ENCODE measurements around the gene ARHGAP42. TPM values are rescaled to one million over a fixed set of nuclear protein-coding genes. Genes with fewer than 3 reads are reported as not detected.
"Not testable (repeated sequence)": the region's sequence is repeated elsewhere in the genome, so short reads cannot be mapped to it uniquely, and the experiment has no call there.

Gene ARHGAP42
- total and polyA plus RNA-seq, 4 donors: 15.6 to 37.7 (median 30.5) TPM

- H3K4me1 ChIP-seq (ENCODE audit: control insufficient read depth, insufficient read depth, low read length); H3K9me3 ChIP-seq (ENCODE audit: control insufficient read depth, insufficient read depth, low read length); H3K27me3 ChIP-seq (ENCODE audit: control insufficient read depth, insufficient read depth, low read length); H3K36me3 ChIP-seq (ENCODE audit: control insufficient read depth, insufficient read depth, low read length); DNase-seq (ENCODE audit: low read depth in 4 of 6, low spot score in 6 of 6); H3K27ac ChIP-seq (ENCODE audit: low read depth, low read length); H3K4me3 ChIP-seq (ENCODE audit: low read depth, low read length): not testable (repeated sequence)
- WGBS (ENCODE audit: insufficient coverage): 92% methylated on average over 6 of the region's 7 CpGs
Measured at GRCh38 chr11:100750566-100750891, 63.4 kb downstream of the ARHGAP42 start.

GRCh38 chr11:100752371-100753171 is 65.5 kb downstream of the ARHGAP42 start:
- Histone ChIP-seq H3K4me1 (ENCODE audit: control insufficient read depth, insufficient read depth, low read length) (peaks cover 9% of the 10 kb centered on the region), H3K27ac (ENCODE audit: low read depth, low read length) (no peak overlapping the region), H3K36me3 (ENCODE audit: control insufficient read depth, insufficient read depth, low read length) (no peaks in the 10 kb centered on the region), H3K27me3 (ENCODE audit: control insufficient read depth, insufficient read depth, low read length) (no peaks in the 10 kb centered on the region), H3K9me3 (ENCODE audit: control insufficient read depth, insufficient read depth, low read length) (peaks cover 5% of the 10 kb centered on the region), H3K4me3 (ENCODE audit: low read depth, low read length) (no peak overlapping the region)
- WGBS (ENCODE audit: insufficient coverage): 91% methylated on average over 3 of the region's 5 CpGs
- DNase-seq (ENCODE audit: low read depth in 4 of 6, low spot score in 6 of 6): no peak

GRCh38 chr11:100753172-100753543 is 66.1 kb downstream of the ARHGAP42 start:
- no peak overlapping the region for H3K4me3 ChIP-seq (ENCODE audit: low read depth, low read length)
- DNase-seq (ENCODE audit: low read depth in 4 of 6, low spot score in 6 of 6): peak in 1 of 6 donors; percentile 22
- peaks cover 9% of the 10 kb centered on the region for H3K4me1 ChIP-seq (ENCODE audit: control insufficient read depth, insufficient read depth, low read length)
- H3K36me3 ChIP-seq (ENCODE audit: control insufficient read depth, insufficient read depth, low read length): no peaks in the 10 kb centered on the region
- 54% methylated on average over 4 of the region's 4 CpGs for WGBS (ENCODE audit: insufficient coverage)
- no peak overlapping the region for H3K27ac ChIP-seq (ENCODE audit: low read depth, low read length)
- H3K9me3 ChIP-seq (ENCODE audit: control insufficient read depth, insufficient read depth, low read length): peaks cover 5% of the 10 kb centered on the region
- no peaks in the 10 kb centered on the region for H3K27me3 ChIP-seq (ENCODE audit: control insufficient read depth, insufficient read depth, low read length)

- no peaks in the 10 kb centered on the region for H3K36me3 ChIP-seq (ENCODE audit: control insufficient read depth, insufficient read depth, low read length)
- peak in 2 of 6 donors; percentile 19 to 62 for DNase-seq (ENCODE audit: low read depth in 4 of 6, low spot score in 6 of 6)
- H3K27ac ChIP-seq (ENCODE audit: low read depth, low read length): peak overlapping the region; percentile 47
- no CpG with 5 or more reads among the region's 4 CpGs for WGBS (ENCODE audit: insufficient coverage)
- peaks cover 9% of the 10 kb centered on the region for H3K4me1 ChIP-seq (ENCODE audit: control insufficient read depth, insufficient read depth, low read length)
- no peaks in the 10 kb centered on the region for H3K27me3 ChIP-seq (ENCODE audit: control insufficient read depth, insufficient read depth, low read length)
- peaks cover 5% of the 10 kb centered on the region for H3K9me3 ChIP-seq (ENCODE audit: control insufficient read depth, insufficient read depth, low read length)
- H3K4me3 ChIP-seq (ENCODE audit: low read depth, low read length): no peak overlapping the region
Measured at GRCh38 chr11:100753571-100753970, 66.5 kb downstream of the ARHGAP42 start.

GRCh38 chr11:100756559-100756958 is 69.5 kb downstream of the ARHGAP42 start:
- Histone ChIP-seq H3K27me3 (ENCODE audit: control insufficient read depth, insufficient read depth, low read length) (no peaks in the 10 kb centered on the region), H3K9me3 (ENCODE audit: control insufficient read depth, insufficient read depth, low read length) (no peaks in the 10 kb centered on the region), H3K4me1 (ENCODE audit: control insufficient read depth, insufficient read depth, low read length) (peaks cover 9% of the 10 kb centered on the region), H3K27ac (ENCODE audit: low read depth, low read length) (no peak overlapping the region), H3K36me3 (ENCODE audit: control insufficient read depth, insufficient read depth, low read length) (no peaks in the 10 kb centered on the region), H3K4me3 (ENCODE audit: low read depth, low read length) (no peak overlapping the region)
- WGBS (ENCODE audit: insufficient coverage): 100% methylated on average over 1 of the region's 2 CpGs
- peak in 1 of 6 donors; percentile 48 for DNase-seq (ENCODE audit: low read depth in 4 of 6, low spot score in 6 of 6)

GRCh38 chr11:100757646-100758045 is 70.6 kb downstream of the ARHGAP42 start:
- no CpG with 5 or more reads among the region's 1 CpG for whole genome bisulfite sequencing (ENCODE audit: insufficient coverage)
- H3K36me3 ChIP-seq (ENCODE audit: control insufficient read depth, insufficient read depth, low read length): no peaks in the 10 kb centered on the region
- H3K27ac ChIP-seq (ENCODE audit: low read depth, low read length): peak overlapping the region; percentile 40
- no peaks in the 10 kb centered on the region for H3K27me3 ChIP-seq (ENCODE audit: control insufficient read depth, insufficient read depth, low read length)
- no peaks in the 10 kb centered on the region for H3K9me3 ChIP-seq (ENCODE audit: control insufficient read depth, insufficient read depth, low read length)
- peaks cover 9% of the 10 kb centered on the region for H3K4me1 ChIP-seq (ENCODE audit: control insufficient read depth, insufficient read depth, low read length)
- H3K4me3 ChIP-seq (ENCODE audit: low read depth, low read length): no peak overlapping the region
- peak in 5 of 6 donors; percentile 13 to 78 (median 30) for DNase-seq (ENCODE audit: low read depth in 4 of 6, low spot score in 6 of 6)

- DNase-seq (ENCODE audit: low read depth in 4 of 6, low spot score in 6 of 6): no peak
- no CpG with 5 or more reads among the region's 2 CpGs for WGBS (ENCODE audit: insufficient coverage)
- Histone ChIP-seq H3K36me3 (ENCODE audit: control insufficient read depth, insufficient read depth, low read length) (no peaks in the 10 kb centered on the region), H3K4me3 (ENCODE audit: low read depth, low read length) (no peak overlapping the region), H3K27me3 (ENCODE audit: control insufficient read depth, insufficient read depth, low read length) (no peaks in the 10 kb centered on the region), H3K27ac (ENCODE audit: low read depth, low read length) (no peak overlapping the region), H3K9me3 (ENCODE audit: control insufficient read depth, insufficient read depth, low read length) (no peaks in the 10 kb centered on the region), H3K4me1 (ENCODE audit: control insufficient read depth, insufficient read depth, low read length) (no peaks in the 10 kb centered on the region)
Measured at GRCh38 chr11:100759106-100759505, 72.0 kb downstream of the ARHGAP42 start.

GRCh38 chr11:100759856-100760255 is 72.8 kb downstream of the ARHGAP42 start:
- no peak overlapping the region for H3K27ac ChIP-seq (ENCODE audit: low read depth, low read length)
- WGBS (ENCODE audit: insufficient coverage): 56% methylated on average over 2 of the region's 3 CpGs
- no peaks in the 10 kb centered on the region for H3K27me3 ChIP-seq (ENCODE audit: control insufficient read depth, insufficient read depth, low read length)
- no peaks in the 10 kb centered on the region for H3K36me3 ChIP-seq (ENCODE audit: control insufficient read depth, insufficient read depth, low read length)
- H3K4me3 ChIP-seq (ENCODE audit: low read depth, low read length): no peak overlapping the region
- DNase-seq (ENCODE audit: low read depth in 4 of 6, low spot score in 6 of 6): no peak
- no peaks in the 10 kb centered on the region for H3K9me3 ChIP-seq (ENCODE audit: control insufficient read depth, insufficient read depth, low read length)
- no peaks in the 10 kb centered on the region for H3K4me1 ChIP-seq (ENCODE audit: control insufficient read depth, insufficient read depth, low read length)

GRCh38 chr11:100760744-100761143 is 73.7 kb downstream of the ARHGAP42 start:
- Histone ChIP-seq H3K27ac (ENCODE audit: low read depth, low read length) (no peak overlapping the region), H3K4me1 (ENCODE audit: control insufficient read depth, insufficient read depth, low read length) (no peaks in the 10 kb centered on the region), H3K27me3 (ENCODE audit: control insufficient read depth, insufficient read depth, low read length) (no peaks in the 10 kb centered on the region)

GRCh38 chr11:100761841-100762240 is 74.8 kb downstream of the ARHGAP42 start:
- WGBS (ENCODE audit: insufficient coverage): 38% methylated on average over 1 of the region's 6 CpGs
- Histone ChIP-seq H3K4me3 (ENCODE audit: low read depth, low read length) (no peak overlapping the region), H3K36me3 (ENCODE audit: control insufficient read depth, insufficient read depth, low read length) (no peaks in the 10 kb centered on the region)

More at GRCh38 chr11:100760744-100761143, 73.7 kb downstream of the ARHGAP42 start:
- Histone ChIP-seq H3K36me3 (ENCODE audit: control insufficient read depth, insufficient read depth, low read length) (no peaks in the 10 kb centered on the region), H3K9me3 (ENCODE audit: control insufficient read depth, insufficient read depth, low read length) (no peaks in the 10 kb centered on the region), H3K4me3 (ENCODE audit: low read depth, low read length) (no peak overlapping the region)
- DNase-seq (ENCODE audit: low read depth in 4 of 6, low spot score in 6 of 6): no peak

More at GRCh38 chr11:100761841-100762240, 74.8 kb downstream of the ARHGAP42 start:
- peak in 2 of 6 donors; percentile 22 to 33 for DNase-seq (ENCODE audit: low read depth in 4 of 6, low spot score in 6 of 6)
- Histone ChIP-seq H3K4me1 (ENCODE audit: control insufficient read depth, insufficient read depth, low read length) (no peaks in the 10 kb centered on the region), H3K27me3 (ENCODE audit: control insufficient read depth, insufficient read depth, low read length) (no peaks in the 10 kb centered on the region), H3K9me3 (ENCODE audit: control insufficient read depth, insufficient read depth, low read length) (no peaks in the 10 kb centered on the region), H3K27ac (ENCODE audit: low read depth, low read length) (no peak overlapping the region)

Measured in spinal cord (tissue), 10 donors.